Panc1 (cell line): ENCODE measurements around the gene MTERF4. TPM values are rescaled to one million over a fixed set of nuclear protein-coding genes. Genes with fewer than 3 reads are reported as not detected.
A peak's percentile ranks its signal among the peaks of the same experiment; 100 is the strongest.

Source experiments
- ATAC-seq: fragments of 200-7000 bp; cut with Tn5 transposase; 2 replicates; pipeline ENCODE4 v1.9.1; 2020; ENCODE audit warnings: mild to moderate bottlenecking, moderate library complexity
- BruUV-seq: library from RNA; stranded (reverse); fragments of 400-500 nt; replicated peaks from 2 replicates; lab custom pipeline; 2021; lab: Mats Ljungman, UMichigan
- CTCF ChIA-PET: fragments of 300-600 bp; sonication (Branson Sonifier 250); formaldehyde crosslinking; loops from one replicate; lab custom pipeline; 2022; ENCODE audit warnings: antibody characterized with exemption; lab: Charles Lee
- POLR2A ChIA-PET: fragments of 300-600 bp; sonication (Branson Sonifier 250); formaldehyde crosslinking; loops from one replicate; lab custom pipeline; 2022; ENCODE audit warnings: antibody characterized with exemption; lab: Charles Lee
- DNase-seq: peaks from one replicate; pipeline ENCODE4 v3.0.0-alpha.2; 2010; ENCODE audit warnings: low read depth, low spot score
- H3K27ac ChIP-seq: 2 replicates; pipeline ENCODE4 v1.5.1; 2011; ENCODE audit warnings: mild to moderate bottlenecking, low read length, inconsistent platforms
- H3K27me3 ChIP-seq: fragments of 200-500 bp; sonication (Bioruptor generic); 2 replicates; pipeline ENCODE4 v1.6.0; 2014; ENCODE audit warnings: low read length, inconsistent platforms; ENCODE audit not compliant: control insufficient read depth, insufficient read depth
- H3K36me3 ChIP-seq: fragments of 200-500 bp; sonication (Bioruptor generic); 2 replicates; pipeline ENCODE4 v1.5.1; 2014; ENCODE audit warnings: inconsistent platforms, mild to moderate bottlenecking, low read length, moderate library complexity; ENCODE audit not compliant: control insufficient read depth, insufficient read depth
- H3K4me1 ChIP-seq: 2 replicates; pipeline ENCODE4 v1.5.1; 2011; ENCODE audit warnings: inconsistent platforms, mild to moderate bottlenecking, low read length, moderate library complexity; ENCODE audit not compliant: control insufficient read depth, insufficient read depth
- H3K4me3 ChIP-seq, 2 experiments: 2 replicates each; pipeline ENCODE4 v1.5.1; 2011 to 2012; ENCODE audit warnings: low read depth in 2 of 2, low read length in 2 of 2, mild to moderate bottlenecking in 2 of 2, inconsistent platforms in 1 of 2, moderate library complexity in 1 of 2
- H3K9me3 ChIP-seq: fragments of 200-500 bp; sonication (Bioruptor generic); 2 replicates; pipeline ENCODE4 v1.5.1; 2014; ENCODE audit warnings: low read depth, mild to moderate bottlenecking, inconsistent platforms, low read length, moderate library complexity; ENCODE audit not compliant: control insufficient read depth, insufficient read depth
- POLR2AphosphoS5 ChIP-seq: IDR thresholded peaks from 2 replicates; pipeline ENCODE4 v1.6.1; 2012; ENCODE audit warnings: mild to moderate bottlenecking, low read depth, low read length, moderate library complexity
- REST ChIP-seq, 2 experiments: IDR thresholded peaks; 2 replicates each; pipeline ENCODE4 v1.6.1; 2011 to 2012; ENCODE audit warnings: low read depth in 2 of 2, control low read depth in 1 of 2, low read length in 1 of 2, mild to moderate bottlenecking in 1 of 2, moderate library complexity in 1 of 2; ENCODE audit not compliant: insufficient read depth in 1 of 2
- SIN3A ChIP-seq: IDR thresholded peaks from 2 replicates; pipeline ENCODE4 v1.6.1; 2012; ENCODE audit warnings: low read depth, mild to moderate bottlenecking, low read length, moderate library complexity, borderline replicate concordance; ENCODE audit not compliant: insufficient read depth
- TCF7L2 ChIP-seq: IDR thresholded peaks from 2 replicates; pipeline ENCODE4 v1.6.1; 2011; ENCODE audit warnings: mild to moderate bottlenecking, low read depth, low read length, inconsistent platforms
- in situ Hi-C: cut with HindIII; loops from 2 replicates; pipeline ENCODE4 v1.10.0; 2016; ENCODE audit warnings: low sequenced_read_pairs, low pct_unique_long_range_greater_than_20kb
- intact Hi-C: fragments of 100-400 bp; cut with micrococcal nuclease; formaldehyde crosslinking; loops from one replicate; pipeline ENCODE4 v1.10.0; 2022; ENCODE audit not compliant: unreplicated experiment
- total RNA-seq: library from RNA; stranded (reverse); gene quantifications from one replicate; pipeline ENCODE4 v1.2.1, GENCODE V29; 2021; ENCODE audit not compliant: unreplicated experiment
- TF ChIP-seq, protein P1 (sequence below): fragments of 450-650 bp; IDR thresholded peaks from 2 replicates; pipeline ENCODE4 v1.5.1; 2017; ENCODE audit warnings: mild to moderate bottlenecking

The MTERF4 gene
- total RNA-seq, 1 experiment from 2014 or later = 28.9 TPM

DNA sequence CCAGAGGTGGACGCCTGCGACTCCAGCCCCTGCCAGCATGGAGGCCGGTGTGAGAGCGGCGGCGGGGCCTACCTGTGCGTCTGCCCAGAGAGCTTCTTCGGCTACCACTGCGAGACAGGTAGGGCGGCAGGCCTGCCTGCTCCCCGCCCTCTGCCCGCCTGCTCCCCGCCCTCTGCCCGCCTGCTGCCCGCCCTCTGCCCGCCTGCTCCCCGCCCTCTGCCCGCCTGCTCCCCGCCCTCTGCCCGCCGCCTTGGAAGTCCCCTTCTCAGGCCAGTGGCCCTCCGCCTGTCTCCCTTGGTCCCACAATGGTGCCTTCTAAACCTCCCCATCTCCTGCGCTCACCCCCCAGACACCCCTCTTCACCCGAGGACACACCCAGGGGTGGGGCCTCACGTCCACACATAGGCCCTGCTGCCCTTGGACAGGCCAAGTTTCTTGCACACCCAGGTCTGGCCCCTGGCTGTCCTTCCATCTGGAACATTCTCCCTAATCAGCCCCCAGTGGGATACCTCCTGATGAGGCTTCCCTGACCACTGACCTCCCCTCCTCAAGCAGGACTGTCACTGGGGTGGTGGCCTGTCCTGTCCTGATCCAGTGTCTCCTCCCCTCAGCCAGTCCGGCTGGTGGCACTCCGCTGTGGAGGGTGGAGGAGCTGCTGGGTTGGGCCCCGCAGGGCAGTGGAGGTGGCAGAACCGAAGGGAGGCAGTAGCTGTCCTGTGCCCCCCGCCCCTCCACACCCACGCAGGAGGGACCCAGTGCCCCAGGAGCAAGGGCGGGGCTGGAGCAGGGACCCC is 37.9 kb downstream of the MTERF4 start:
- intact Hi-C loops (no loop called here), in situ Hi-C loops (no loop called here)
- ChIA-PET POLR2A (interaction anchor here (0.6 kb wide), 1 partner anchor 46 kb away, joined by 8 read pairs; no protein-coding TSS in a partner anchor), CTCF (interaction anchor here (0.5 to 0.7 kb wide), 4 partner anchors 8 to 150 kb away, joined by 3 to 5 read pairs (median 4); no protein-coding TSS in a partner anchor)
- DNase-seq = no peak
- TF ChIP-seq REST (IDR thresholded peaks at IDR 0.05; ENCODE audit: insufficient read depth in 1 of 2, low read depth in 2 of 2, low read length in 1 of 2) (no peak), POLR2AphosphoS5 (no peak), SIN3A (no peak), TCF7L2 (no peak)
- TF ChIP-seq, protein P1, sequence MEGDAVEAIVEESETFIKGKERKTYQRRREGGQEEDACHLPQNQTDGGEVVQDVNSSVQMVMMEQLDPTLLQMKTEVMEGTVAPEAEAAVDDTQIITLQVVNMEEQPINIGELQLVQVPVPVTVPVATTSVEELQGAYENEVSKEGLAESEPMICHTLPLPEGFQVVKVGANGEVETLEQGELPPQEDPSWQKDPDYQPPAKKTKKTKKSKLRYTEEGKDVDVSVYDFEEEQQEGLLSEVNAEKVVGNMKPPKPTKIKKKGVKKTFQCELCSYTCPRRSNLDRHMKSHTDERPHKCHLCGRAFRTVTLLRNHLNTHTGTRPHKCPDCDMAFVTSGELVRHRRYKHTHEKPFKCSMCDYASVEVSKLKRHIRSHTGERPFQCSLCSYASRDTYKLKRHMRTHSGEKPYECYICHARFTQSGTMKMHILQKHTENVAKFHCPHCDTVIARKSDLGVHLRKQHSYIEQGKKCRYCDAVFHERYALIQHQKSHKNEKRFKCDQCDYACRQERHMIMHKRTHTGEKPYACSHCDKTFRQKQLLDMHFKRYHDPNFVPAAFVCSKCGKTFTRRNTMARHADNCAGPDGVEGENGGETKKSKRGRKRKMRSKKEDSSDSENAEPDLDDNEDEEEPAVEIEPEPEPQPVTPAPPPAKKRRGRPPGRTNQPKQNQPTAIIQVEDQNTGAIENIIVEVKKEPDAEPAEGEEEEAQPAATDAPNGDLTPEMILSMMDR = no peak
- Histone ChIP-seq H3K9me3 (no peaks in the 10 kb centered on the region), H3K4me3 (peak overlapping the region; percentile 8 to 42; a peak in 2 of 4 replicates), H3K36me3 (no peaks in the 10 kb centered on the region), H3K27me3 (no peaks in the 10 kb centered on the region), H3K4me1 (no peaks in the 10 kb centered on the region), H3K27ac (no peak overlapping the region)
- peak; percentile 80 for ATAC-seq
- BruUV-seq = no TSS peak

DNA sequence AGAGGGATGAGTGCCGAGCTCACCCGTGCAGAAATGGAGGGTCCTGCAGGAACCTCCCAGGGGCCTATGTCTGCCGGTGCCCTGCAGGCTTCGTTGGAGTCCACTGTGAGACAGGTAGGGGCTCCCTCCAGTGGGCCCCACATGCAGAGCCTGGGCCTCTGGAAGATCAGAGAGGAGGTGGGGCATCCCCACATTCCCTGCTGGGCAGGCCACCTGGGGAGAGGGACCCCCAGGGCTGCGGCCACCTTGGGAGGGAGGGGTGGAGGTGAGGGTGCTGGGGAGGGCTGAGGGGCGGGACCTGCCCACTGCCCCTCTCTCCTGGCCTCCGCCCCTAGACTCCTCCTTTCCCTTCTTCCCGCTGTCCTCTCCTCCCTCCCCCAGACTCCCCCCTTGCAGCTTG is 38.5 kb downstream of the MTERF4 start:
- H3K36me3 ChIP-seq = no peaks in the 10 kb centered on the region
- POLR2A ChIA-PET = interaction anchor here (0.6 kb wide), 1 partner anchor 45 kb away, joined by 8 read pairs; no protein-coding TSS in a partner anchor
- no peaks in the 10 kb centered on the region for H3K9me3 ChIP-seq
- ATAC-seq = peak; percentile 48
- intact Hi-C loops (no loop called here), in situ Hi-C loops (no loop called here)
- H3K27ac ChIP-seq = no peak overlapping the region
- no peaks in the 10 kb centered on the region for H3K27me3 ChIP-seq
- no peak for DNase-seq
- TF ChIP-seq, protein P1 = no peak
- no peak for TF ChIP-seq TCF7L2
- no peak for TF ChIP-seq POLR2AphosphoS5
- no peak for TF ChIP-seq SIN3A
- TF ChIP-seq REST (IDR thresholded peaks at IDR 0.05; ENCODE audit: insufficient read depth in 1 of 2, low read depth in 2 of 2, low read length in 1 of 2) = no peak
- no peaks in the 10 kb centered on the region for H3K4me1 ChIP-seq
- peak overlapping the region; percentile 8 to 42; a peak in 2 of 4 replicates for H3K4me3 ChIP-seq
- CTCF ChIA-PET = interaction anchor here (0.5 to 0.7 kb wide), 4 partner anchors 8 to 149 kb away, joined by 3 to 5 read pairs (median 4); no protein-coding TSS in a partner anchor
- no TSS peak for BruUV-seq
